DMS 273 (cell line): ENCODE measurements around the gene PRKN.

ENCODE experiments used
- DNase-seq: peaks from one replicate; lab custom pipeline; 2025; ENCODE audit not compliant: unreplicated experiment; lab: John Stamatoyannopoulos, UW

The PRKN gene

DNA sequence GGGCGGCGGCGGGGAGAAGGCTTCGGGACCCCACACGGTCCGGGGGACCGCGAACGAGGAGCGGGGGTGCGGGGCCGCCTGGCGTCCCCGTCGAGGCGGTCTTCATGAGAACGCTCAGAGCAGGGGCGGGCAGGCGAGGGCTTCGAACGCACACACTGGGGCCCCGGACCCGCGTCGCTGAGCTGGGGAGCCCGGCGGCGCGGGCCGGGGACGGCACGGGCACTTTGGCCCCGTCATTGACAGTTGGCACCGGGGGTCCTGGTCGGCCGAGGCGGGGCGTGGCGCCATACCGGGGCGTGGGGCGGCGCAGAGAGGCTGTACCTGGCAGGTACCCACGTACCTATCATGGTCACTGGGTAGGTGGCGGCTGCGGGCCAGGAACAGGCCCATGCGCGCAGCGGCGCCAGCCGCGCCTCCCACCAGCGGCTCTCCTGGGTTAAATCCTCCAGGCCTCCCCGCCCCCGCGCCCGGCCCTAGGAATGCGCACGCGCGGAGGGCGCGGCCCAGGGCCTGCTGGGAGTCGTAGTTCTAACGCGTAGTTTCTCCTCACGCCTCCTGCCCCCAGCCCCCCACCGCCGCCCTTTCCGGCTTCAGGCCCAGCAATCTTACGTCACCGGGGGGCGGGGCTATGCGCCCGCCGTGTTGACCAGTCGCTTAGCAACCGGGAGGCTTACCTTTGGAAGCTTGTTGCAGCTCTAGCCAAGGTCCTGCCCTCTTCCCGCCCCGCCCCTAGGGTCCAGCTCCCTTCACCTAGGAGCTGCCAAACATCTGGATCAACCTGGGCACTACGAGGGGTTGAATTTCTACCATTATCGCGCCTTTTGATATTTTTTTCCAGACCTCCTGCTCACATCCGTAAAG, at the start of gene PRKN, which contains the start of gene PACRG:
Gene PRKN, minus strand, starts transcription at position 445 of the 861 bp plus-strand sequence.
Gene PACRG, plus strand, starts transcription at position 653 of the 861 bp plus-strand sequence.
- peak; percentile 99 for DNase-seq

DNA sequence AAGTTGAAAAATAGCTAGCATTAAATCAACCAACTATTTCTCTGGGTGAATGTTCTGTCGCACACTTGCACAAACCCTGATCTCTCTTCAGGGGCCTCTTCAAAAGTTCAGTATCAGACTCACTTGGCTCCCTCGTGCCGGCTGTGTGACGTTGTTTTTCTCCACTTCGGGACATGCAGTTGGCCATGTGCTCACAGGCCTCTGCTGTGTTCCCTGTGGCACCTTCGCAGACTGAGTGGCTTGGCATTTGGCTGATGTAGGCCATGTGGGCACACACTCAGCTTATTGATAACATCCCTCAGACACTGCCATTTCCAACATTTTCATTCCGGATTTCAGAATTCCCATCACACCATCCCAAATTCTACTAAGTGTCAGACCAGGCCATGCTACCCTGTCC, 49.5 kb upstream of the PRKN start:
- DNase-seq: no peak

DNA sequence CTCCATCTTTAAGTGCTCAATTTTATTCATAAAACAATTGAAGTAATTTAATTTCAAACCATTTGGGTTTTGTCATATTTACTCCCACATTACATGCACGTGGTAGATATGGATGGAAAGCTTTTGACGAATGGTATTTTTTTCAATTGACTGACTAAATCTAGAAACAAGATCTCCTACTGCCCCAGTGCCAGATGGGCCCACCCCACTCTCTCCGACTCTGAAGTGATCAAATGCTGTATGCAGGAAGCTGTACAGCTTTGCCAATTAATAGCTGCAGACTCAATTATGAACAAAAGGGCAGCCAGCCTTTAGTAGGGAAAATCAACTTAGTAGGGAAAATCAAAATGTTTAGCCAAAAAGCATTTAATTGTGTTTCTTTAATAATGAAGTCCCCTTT, 46.4 kb upstream of the PRKN start:
- peak; percentile 9 for DNase-seq

DNA sequence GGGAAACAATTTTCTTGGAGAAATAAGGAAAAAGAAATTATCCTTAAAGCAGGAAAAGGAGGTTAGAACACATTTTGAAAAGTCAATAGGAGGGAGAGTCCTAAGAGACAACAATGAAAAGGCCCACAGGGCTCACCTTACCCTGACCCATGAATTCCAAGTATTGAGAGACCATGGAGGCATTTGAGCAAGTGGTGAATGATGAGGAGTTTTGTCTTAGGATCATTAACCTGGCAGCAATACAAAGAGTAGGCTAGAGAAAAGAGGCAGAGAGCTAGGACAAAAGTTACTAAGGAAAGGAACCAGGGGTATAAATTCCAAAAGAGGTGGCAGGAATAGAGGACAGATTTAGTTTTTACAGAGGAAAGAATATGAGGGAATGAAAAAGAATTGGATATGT, 44.9 kb upstream of the PRKN start:
- no peak for DNase-seq

DNA sequence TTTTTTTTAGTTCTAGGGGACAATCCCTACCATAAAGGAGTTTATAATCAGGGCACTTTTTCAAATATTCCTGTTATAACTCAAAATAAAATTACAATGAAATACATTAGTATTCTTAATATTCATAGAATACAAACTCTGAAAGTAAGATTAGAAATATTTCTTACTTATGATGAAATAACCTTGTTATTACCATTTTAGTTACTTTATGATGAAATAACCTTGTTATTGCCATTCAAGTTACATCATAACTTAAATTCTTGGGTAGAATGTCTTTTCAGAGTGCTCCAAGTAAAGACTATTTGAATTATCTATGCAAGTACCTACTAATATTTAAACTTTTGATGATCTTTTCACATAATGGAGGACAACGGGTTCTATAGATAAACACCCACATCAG, 43.4 kb upstream of the PRKN start:
- no peak for DNase-seq

DNA sequence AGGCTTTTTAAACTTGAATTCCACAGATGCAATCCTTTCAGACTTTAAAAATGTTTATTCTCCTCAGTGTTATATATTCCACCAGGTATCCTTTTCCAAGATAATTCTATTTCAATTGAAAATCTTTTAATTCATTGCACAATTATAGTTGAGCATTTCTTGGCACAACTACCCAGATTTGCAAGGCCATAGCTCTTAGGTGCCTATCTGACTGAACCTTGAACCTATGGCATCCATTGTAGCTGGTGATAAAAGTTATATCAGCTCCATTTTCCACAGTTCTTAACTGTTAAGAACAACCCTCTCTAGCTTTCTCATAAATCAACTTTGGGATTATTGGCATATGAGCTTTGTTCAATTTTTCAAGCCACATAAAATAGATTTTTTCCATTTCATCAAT, 42.6 kb upstream of the PRKN start:
- DNase-seq: no peak

DNA sequence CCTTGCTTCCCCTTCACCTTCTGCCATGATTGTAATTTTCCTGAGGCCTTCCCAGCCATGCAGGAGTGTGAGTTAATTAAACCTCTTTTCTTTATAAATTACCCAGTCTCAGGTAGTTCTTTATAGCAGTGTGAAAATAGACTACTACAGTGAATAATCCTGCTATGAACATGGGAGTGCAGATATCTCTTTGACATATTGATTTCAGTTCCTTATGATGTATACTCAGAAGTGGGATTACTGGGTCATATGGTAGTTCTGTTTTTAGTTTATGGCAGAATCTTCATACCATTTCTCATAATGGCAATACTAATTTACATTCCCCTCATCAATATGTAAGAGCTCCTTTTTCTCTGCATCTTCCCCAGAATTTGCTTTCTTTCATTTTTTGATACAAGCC, 26.2 kb upstream of the PRKN start:
- no peak for DNase-seq

DNA sequence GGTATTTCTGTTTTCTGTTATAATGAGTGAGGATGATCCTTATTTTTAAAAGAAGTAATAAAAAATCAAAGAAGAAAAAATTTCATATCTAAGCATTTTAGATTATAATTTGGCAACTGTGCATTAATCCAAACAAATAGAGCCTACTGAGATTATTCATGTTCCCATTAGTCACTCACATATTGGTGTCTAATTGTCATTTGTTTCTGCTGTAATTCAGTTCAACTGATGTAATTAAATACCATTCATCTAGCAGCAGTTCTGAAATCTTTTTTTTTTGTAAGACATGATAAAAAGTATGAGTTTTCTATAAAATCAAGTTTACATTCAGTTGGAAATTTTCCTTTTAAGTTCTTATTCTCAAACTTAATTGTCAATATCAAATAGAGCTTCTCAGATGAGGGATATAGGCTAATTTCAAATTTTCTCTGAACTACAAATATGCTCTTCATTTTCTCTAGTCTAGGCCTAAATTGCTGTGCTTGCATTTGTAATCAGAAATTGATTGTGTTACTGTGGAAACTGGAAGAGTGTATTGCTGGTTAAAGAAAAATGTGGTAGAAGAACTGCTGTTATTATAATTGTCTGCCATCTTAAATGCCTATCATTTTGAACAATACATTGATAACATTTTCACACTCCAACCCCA, 23.8 kb upstream of the PRKN start:
- no peak for DNase-seq

DNA sequence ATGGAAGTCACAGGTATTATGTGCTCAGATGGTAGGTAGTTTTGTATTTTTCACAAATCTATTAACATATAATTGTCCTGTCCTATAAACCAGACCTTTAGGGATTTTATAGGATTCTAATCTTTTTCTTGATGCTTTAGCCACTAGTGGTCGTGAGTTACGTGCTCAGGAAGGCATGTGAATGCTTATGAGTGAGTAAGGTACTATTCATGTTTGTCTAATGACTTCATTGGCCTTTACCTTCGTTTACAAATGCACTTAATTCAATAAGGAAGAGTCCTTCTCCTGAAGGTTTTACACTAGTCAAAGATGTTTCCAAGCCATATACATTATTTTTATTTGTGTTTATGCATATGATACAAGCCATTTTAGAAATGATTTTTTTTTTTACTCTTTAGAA, 23.2 kb upstream of the PRKN start:
- DNase-seq: no peak

DNA sequence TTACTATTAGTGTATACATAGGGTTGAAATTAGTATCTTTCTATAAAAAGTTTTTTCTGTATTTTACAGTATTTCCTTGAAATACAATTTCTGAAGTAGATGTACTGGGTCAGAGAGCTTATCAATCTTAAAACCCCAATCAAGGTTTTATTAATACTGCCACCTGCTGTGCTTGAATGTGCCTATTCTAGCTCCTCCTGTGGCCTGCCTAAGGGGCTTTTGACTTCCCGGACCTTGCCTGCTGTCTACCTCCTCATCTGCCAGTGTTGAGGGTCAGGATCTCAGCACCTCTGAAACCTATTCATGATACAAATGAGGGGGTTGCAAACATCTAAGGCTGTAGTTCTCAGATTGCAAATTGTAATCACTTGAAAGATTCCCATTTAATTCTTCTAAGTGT, 9.4 kb upstream of the PRKN start:
- DNase-seq: peak; percentile 27

DNA sequence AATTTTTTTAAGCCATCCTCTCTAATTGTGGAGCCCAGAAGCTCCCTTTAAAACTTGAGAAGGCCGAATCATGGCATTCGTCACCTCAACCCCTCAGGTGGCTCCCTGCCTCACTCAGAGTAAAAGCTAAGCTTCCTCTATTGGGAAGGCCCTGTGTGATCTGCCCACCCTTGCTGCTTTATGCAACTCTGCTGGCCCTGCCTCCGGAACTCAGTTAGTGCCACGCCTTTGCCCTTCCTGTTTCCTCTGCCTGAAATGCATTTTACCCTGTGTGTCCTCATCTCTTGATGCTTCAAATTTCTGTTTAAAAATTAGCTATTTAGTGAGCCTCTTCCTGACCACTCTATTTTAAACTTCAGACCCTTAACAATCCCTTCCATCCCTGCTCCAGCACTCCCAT, 5.9 kb upstream of the PRKN start:
- DNase-seq: no peak

DNA sequence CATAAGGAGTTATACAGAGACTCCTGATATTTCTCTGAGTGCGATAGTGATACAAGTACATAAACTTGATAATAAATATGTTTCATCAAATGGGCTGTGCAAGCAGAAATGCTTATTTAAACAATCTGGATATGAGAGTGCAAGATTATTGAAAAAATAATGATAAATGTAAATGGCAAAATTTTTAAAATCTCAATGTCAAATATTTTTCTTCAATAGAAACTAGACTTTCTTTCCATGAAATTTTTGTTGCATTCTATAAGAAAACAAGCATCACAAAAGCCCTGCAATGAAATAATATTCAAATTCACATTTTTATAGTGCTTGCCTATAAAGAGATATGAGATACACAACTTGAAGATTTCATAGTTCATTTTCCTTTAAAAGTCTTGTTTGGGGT, 2.9 kb upstream of the PRKN start:
- DNase-seq: no peak

DNA sequence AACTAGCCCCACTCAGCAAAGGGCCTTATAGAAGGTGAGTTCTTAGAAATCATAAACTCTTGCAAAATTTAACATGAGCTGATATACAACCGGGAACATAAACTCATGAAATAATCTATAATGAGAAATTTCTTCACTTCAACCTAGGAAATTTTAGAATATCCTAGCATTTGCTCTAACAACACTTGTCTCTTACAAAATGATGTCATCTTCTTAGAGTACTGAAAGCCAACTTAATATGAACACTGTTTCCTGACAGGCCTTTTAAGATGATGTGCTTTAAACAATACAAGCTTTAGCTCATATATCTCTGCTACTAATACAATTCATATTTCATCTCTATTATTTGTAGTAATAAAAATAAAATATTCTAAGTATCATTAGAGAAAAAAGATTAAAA, 1.1 kb upstream of the PRKN start:
- no peak for DNase-seq

DNA sequence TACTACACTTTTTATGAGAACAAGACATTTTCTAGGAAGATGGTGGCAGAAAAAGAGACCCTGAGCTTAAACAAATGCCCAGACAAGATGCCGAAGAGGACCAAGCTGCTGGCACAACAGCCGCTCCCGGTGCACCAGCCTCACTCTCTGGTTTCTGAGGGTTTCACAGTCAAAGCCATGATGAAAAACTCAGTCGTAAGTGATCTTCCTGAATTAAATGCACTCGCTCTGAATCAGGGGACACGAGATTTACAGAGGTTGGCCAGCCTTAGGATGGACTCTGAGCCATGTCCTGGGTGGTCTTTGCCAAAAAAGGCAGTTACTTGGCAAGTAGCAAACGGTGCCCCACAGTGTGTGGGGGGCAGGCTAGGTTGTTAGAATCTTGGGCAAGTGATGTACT, 631 bp upstream of the PRKN start:
- no peak for DNase-seq

DNA sequence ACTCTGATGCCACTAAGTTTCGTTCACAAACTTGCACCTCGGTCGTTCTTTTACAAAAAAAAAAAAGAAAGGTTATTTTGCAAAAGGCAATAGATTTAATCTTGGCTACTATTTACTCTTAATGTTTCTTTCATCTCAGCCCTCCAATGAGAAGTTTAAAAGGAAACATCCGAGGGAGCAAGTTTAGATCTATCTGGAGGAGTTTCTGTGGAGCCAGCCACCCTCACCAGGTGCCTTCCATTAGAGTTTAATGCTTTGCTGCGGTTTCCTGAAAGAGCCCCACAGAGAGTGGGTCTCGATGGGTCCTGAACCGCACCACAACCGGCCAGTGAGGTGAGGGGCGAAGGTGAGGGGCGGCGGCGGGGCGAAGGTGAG, 632 bp downstream of the PRKN start:
- DNase-seq: peak; percentile 56

DNA sequence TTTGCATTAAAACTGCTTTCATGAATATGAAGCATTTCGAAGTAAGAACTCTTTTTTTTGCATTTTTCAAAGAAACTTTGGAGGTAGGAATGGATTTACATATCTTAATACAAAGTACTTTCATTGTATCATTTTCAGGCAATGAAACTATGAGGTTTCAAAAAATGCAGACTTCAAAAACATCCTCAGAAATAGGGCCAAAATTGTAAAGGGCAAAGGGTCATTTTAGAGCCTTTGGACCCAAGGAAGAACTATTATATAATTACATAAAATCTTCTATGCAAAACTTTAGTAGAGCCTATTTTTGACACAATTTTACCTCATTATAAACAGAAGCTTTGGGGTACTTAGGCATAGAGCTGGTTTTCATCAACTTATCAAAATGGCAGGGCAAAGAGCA, 4.9 kb downstream of the PRKN start:
- no peak for DNase-seq

DNA sequence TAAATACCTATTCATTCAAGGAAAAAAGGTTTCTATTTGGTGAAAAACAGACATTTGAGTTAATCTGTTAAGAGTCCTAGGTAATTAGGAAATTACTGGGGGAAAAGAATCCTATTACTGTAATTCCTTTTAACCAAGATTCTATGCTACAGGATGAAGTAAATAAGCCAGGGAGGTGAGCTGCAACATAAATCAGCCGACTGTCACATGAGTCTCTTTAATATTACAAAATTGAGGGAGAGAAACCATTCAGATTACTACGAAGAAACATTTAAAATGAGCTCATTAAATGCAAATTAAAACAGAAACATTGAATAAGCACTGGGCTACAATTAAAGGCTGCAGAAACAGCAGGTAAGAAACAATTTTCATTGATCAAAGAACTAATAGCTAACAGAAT, 5.3 kb downstream of the PRKN start:
- no peak for DNase-seq

DNA sequence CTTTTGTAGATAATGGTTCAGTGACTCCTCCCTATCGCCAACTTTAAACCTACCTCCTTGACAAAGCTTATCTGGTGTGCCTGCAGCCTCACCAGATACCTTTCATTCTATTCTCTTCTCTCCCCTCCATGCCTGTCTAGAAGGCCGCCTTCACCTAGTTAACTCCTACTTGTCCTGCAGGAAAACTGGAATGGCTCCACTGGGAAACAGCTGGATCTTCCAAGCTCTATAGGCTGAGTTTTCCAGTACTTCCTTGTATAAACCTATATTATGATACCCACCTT, 6.2 kb downstream of the PRKN start:
- no peak for DNase-seq

DNA sequence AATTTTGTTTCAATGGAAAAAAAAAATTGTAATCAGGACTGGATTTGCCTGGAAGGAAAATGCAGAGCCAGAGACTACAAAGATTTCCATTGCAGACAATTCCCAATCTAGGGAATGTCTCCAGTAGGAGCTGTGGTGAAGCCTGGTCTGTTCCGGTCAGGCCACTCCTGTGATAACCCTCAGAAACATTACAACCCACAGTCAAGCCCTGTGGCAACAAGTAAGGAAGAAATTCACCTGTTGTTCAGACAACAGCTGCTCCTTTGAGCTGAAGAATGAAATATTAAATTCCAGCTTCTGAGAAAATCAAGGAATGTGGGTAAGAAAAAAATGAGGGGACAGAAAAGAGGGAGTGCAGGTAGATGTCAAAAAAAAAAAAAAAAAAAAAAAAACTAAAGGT, 8.0 kb downstream of the PRKN start:
- DNase-seq: no peak

DNA sequence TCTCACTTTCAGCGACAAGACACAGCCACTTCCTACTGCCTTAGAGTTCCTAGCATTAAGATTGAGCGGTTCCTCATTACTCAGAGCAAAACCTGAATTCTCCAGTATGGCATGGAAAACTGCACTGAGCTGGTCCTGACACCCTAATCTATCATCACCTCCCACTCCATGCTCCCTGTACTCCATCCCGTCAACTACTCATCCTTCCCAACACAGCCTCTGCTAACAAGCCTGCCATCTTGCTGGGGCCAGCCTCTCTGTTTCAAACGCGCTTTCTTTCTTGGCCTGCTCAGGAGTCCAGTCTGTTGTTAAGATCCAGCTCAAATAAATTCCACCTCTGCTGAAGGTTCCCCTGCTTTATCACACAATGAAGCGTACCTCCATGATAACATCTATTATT, 12.0 kb downstream of the PRKN start:
- no peak for DNase-seq

DNA sequence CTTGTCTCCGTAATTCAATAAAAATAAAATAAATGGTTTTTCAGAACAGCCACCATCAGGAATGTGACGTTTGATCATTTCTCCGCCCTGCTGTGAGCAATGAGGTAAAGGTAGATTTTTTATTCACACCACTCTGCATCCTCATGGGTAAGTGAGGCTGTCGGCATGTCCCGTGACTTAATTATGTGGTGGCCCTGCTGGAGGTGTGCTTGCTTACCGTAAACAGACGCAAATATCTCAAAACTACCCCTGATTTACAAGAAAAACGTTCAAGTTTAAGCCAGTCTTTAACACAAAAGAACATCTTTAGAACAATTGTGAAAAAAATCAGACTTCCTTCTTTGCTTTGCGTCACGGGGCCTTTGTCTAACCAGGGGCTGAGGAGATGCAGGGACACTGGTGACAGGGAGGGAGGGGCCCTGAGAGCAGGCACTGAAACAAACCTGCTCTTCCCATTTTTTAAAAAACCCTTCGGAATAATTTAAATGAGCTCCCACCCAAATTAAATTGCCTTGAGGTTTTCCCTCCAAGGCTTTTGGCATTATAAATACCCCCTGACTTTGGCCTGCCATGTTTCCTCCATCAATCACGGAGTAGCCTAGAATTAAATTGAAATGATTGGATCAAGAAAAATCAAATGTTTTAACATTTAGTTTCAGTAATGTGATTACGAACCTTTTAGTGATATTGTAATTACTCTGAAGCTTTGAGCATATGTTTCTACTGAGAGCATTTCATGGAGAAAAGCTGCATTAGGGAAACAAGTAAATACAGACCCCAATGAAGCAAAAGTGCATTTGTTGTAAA, 13.4 kb downstream of the PRKN start:
- no peak for DNase-seq

DNA sequence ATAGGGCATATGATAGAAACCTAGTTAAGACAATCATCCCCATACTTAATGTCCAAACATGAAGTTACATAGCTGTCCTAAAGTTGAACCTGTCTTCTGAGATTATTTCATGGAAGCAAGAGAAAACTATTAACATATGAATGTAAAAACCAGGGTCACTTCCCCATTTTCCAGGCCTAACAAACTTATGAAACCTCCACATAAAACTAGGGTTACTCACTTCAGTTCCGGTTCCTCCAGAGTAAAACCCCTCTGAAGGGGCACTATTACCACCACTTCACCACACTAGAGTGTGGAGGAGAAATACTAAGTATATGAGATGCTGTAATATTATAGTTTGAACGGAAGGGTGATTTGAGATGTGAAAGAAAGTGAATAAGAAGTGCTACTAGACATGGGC, 14.9 kb downstream of the PRKN start:
- DNase-seq: no peak
